CD1c-positive myeloid dendritic cell (primary cell): ENCODE data around the gene NR2F1-AS1.
"Not testable (repeated sequence)": the region's sequence is repeated elsewhere in the genome, so short reads cannot be mapped to it uniquely, and the experiment has no call there.

Experiments
- DNase-seq: peaks from one replicate; pipeline ENCODE4 v3.0.0-alpha.2; 2016; ENCODE audit errors: extremely low spot score

Gene NR2F1-AS1

GRCh38 chr5:93430118-93430517 lies 150.9 kb downstream of the NR2F1-AS1 start:
- no peak for DNase-seq

DNA sequence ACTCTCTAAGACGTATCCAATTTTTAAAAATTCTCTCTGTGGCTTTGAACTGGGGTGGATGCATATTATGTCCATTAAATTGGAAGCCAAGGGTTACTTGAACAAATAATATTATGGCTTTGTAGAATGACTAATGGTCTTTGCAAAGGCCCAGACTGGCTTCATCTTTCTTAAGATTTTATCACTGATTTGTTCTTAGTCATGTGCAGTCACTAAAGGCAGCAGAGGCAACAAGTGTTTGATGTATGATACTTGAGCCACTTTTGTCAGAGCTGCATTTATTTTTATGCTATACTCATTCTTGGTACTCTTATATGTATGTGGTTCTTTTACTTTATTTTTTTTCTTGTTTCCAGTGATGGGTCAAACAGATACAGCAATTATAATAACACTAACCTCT lies 152.2 kb downstream of the NR2F1-AS1 start:
- DNase-seq, result no peak

DNA sequence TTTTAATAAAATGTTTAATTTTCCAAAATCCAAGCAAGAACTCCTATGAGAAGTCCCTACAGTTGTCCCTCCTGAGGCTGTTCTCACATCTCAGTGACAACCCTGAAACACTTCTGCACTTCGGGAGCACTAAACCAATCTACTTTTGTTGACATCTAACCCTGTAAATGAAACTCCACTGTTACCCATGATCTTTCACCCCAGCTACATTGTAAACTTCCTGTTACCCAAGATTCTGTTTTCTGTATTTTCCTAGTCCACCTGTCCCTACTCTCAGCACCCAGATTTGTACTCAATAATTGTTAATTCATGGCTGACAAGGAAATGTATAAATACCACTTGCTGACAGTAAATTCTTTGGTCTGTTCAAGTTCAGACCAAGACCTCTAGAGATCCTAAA lies 153.7 kb downstream of the NR2F1-AS1 start:
- no peak for DNase-seq

GRCh38 chr5:93425096-93425495 lies 155.9 kb downstream of the NR2F1-AS1 start:
- DNase-seq, result no peak

GRCh38 chr5:93423300-93423699 lies 157.7 kb downstream of the NR2F1-AS1 start:
- DNase-seq, result no peak

DNA sequence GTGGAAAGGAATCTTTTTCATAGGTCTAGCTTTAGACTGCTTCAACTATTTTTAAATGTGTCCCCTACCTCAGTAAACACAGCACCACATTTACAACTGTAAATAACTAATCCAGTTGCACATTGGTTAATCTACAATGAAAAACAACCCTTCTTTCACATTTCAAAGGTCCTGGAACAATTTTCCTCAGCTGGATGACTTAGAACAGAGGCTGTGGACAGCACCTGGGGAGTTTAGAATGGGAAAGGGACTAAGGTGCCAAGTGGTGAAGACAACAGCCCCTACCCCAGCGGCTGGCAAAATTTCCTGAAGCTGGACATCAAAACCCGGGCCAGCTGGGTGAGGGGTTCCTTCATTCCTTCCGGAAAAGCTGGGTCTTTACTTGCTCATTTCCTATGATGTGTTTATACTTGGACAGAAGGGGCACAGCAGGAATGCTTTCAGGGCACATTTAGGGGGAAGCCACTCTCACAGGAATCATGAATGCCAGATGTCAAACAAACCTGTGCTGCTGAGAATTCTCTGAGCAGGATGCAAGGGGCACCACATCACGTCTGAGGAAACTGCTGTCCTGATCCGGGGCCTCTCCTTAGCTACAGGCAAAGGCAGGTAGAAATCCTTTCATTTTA lies 158.3 kb downstream of the NR2F1-AS1 start:
- DNase-seq, result no peak

DNA sequence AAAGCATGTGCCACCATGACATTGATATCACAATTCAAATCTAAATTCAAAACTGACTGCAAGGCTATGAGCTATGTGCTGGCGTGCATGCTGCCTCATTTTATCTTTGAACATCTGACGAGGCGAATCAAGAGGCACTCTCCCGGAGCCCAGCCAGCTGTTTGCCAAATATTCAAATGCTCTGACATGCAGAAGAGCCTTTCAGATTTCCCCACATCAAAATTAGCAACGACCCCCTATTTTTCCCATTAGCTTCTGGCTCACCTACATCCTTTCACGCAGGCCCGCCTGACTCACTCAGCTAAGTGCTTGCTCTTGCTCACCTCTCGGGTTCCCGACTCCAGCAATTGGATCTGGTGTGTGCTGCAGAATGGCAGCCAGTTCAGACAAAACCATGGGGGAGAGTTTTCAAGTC lies 159.0 kb downstream of the NR2F1-AS1 start:
- DNase-seq, result no peak

GRCh38 chr5:93421468-93421867 lies 159.6 kb downstream of the NR2F1-AS1 start:
- no peak for DNase-seq

- no peak for DNase-seq
These were observed 163.5 kb downstream of the NR2F1-AS1 start for GRCh38 chr5:93417490-93417889.

- no peak for DNase-seq
These were observed 165.2 kb downstream of the NR2F1-AS1 start for GRCh38 chr5:93415819-93416218.

- no peak for DNase-seq
These were observed 169.3 kb downstream of the NR2F1-AS1 start for GRCh38 chr5:93411716-93412115.

- DNase-seq, result no peak
These were observed 171.3 kb downstream of the NR2F1-AS1 start for GRCh38 chr5:93409691-93410090.

DNA sequence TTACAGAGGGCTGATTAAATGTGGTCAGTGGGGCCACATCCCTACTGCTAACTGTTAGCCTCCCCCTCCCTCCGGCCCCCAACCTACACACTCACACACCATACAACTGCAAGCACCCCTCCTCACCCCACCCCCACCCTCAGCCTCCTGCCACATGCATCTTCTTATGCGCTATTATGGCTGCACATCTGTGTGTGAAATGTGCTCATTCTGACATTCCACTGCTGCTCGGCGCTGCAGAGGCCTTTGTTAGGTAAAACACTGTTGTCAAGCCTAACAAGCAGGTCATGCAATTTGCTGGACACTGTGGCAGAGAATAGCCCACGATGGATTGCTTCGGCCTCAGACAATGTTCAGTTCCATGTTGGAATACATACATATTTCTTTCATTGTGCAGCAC lies 173.6 kb downstream of the NR2F1-AS1 start:
- no peak for DNase-seq

DNA sequence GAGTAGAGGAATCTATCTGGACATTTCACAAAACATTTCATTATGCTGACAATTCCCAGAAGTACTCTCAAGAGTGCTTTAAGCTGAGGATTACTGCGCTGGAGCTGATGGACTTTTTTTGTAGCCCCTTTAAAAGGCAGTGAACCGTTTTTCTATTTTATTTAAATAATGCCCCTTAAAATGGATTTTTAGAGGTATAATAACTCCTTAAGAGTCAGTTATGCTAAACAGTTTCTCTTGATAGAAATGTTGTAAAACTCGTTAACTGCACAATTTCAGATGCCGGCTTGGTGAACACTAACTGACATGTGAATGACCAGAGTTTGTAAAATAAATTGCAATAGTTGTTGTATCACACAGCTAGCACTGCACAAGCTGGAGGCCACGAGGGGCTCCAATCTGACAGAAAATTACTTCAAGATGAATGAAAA lies 174.0 kb downstream of the NR2F1-AS1 start:
- no peak for DNase-seq

DNA sequence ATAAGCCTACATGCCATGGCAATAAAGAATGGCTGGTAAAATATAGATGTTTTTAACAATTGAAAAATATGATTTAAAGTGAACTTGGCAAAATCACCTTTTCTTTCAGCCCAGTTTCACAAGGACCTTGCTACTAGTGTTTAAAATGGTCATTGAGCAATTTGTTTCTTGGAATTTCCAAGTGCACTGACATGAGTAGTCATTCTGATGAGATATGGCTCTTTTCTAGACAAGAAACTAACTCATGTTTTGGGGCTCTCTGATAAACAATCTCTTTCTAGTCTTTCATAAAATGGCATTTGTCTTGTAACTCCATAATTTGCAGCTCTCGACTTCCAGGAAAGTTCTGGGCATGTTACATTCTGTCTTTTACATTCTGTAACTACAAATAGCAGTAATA lies 176.8 kb downstream of the NR2F1-AS1 start:
- no peak for DNase-seq

GRCh38 chr5:93403141-93403928 lies 177.7 kb downstream of the NR2F1-AS1 start:
- DNase-seq, result no peak

DNA sequence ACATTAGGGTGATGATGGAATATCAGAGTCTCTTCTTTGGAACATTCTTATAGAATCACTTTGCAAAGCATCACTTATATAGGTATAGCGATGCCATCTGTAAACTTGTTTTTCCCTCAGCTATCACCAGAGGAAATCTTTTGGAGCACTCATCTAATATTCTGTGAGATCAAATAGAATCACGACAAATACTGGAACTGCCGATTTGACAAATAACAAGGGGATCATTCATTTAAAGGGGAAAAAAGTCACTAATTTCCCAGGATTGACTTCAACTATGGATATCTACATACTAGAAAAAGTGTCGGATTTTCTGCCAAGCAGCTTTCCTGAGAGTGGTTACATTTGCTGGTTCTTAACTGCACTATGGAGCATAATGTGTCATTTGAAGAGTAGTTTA lies 178.6 kb downstream of the NR2F1-AS1 start:
- no peak for DNase-seq

GRCh38 chr5:93401634-93402213 lies 179.3 kb downstream of the NR2F1-AS1 start:
- DNase-seq, result no peak

DNA sequence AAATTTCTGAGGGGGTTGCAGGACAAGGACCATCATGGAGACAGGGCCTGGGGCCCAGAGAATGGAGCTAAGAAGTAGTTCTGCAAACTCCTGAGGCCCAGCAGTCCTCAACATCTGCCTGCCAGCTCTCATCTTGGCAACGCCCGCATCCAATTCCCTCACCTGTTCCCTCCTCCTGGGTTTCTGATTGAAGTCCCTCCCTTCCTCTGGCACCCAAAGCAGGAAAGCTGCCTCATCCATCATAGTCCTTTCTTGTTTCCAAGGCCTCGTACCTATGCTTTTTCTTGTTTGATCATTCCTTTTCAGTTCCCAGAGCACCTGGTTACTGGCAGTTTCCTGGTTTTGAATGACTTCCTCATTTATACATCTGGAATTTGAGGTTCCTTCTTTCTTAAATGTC lies 181.3 kb downstream of the NR2F1-AS1 start:
- no peak for DNase-seq

DNA sequence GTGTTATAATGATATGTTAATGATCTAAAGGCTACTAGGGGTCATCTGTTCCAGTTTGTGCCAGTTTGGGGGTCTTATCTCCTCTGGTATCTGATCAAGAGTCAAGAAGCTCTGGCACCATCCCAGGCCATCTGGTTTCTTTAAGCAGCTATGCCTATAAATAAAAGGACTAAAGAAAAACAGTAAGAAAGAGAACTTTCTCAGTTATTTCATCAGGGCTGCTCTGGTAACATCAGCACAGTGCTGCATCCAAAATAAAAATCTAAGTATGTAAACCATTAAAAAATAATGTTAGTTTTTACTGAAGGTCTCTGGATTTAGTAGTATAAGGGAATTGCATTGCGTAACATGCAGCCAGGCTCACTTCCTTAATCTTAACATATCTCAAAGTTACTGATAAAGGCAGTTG lies 185.0 kb downstream of the NR2F1-AS1 start:
- no peak for DNase-seq

- DNase-seq, result no peak
These were observed 186.0 kb downstream of the NR2F1-AS1 start for GRCh38 chr5:93395010-93395409.

DNA sequence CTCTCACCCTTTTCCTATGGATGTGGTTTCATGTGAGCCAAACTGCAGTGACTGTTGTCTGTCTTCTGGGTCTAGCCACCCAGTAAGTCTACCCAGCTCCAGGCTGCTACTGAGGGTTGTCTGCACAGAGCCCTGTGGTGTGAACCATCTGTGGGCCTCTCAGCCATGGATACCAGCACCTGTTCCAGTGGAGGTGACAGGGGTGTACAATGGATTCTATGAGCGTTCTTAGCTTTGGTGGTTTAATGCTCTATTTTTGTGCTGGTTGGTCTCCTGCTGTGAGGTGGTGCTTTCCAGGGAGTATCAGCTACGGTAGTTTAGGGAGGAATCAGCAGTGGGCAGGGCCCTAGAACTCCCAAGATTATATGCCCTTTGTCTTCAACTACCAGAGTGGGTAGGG lies 186.7 kb downstream of the NR2F1-AS1 start:
- no peak for DNase-seq

GRCh38 chr5:93391169-93391568 lies 189.8 kb downstream of the NR2F1-AS1 start:
- not testable (repeated sequence) for DNase-seq
